Ovary (tissue), 9 donors: ENCODE data around the gene VCL. TPM values are rescaled to one million over a fixed set of nuclear protein-coding genes. Genes with fewer than 3 reads are reported as not detected.

Source experiments
- DNase-seq, 5 donors: peaks; one replicate each; pipeline ENCODE4 v3.0.0-alpha.2; 2019 to 2020
- H3K27ac ChIP-seq, 2 donors: fragments of 200-600 bp; one replicate each; pipeline versions ENCODE4 v1.5.1 to v1.8.0; 2019 to 2022
- H3K27me3 ChIP-seq: fragments of 200-600 bp; one replicate; pipeline ENCODE4 v1.8.0; 2022
- H3K36me3 ChIP-seq: fragments of 200-600 bp; sonication (generic); one replicate; pipeline ENCODE4 v1.5.1; 2019
- H3K4me1 ChIP-seq: one replicate; pipeline ENCODE4 v1.8.1; 2013; ENCODE audit warnings: mild to moderate bottlenecking, moderate library complexity; ENCODE audit not compliant: insufficient read depth
- H3K4me3 ChIP-seq: fragments of 200-600 bp; sonication (generic); one replicate; pipeline ENCODE4 v1.5.1; 2017
- H3K9me3 ChIP-seq, 2 donors: fragments of 200-600 bp in 1 of 2; sonication (generic) in 1 of 2; one replicate each; pipeline versions ENCODE4 v1.5.1 to v1.8.1; 2013 to 2019; ENCODE audit warnings: mild to moderate bottlenecking in 1 of 2, moderate library complexity in 1 of 2
- CTCF ChIP-seq, 3 donors: fragments of 450-650 bp in 2 of 3; fragments of 200-600 bp in 1 of 3; IDR thresholded peaks; one replicate each; pipeline versions ENCODE4 v1.5.1 to v1.8.0; 2016 to 2022; ENCODE audit warnings: antibody characterized with exemption in 3 of 3, mild to moderate bottlenecking in 1 of 3
- EP300 ChIP-seq: sonication (generic); formaldehyde crosslinking; IDR thresholded peaks from one replicate; pipeline ENCODE4 v1.6.1; 2017; ENCODE audit warnings: antibody characterized with exemption
- POLR2A ChIP-seq: fragments of 450-650 bp; IDR thresholded peaks from one replicate; pipeline ENCODE4 v1.6.1; 2017; ENCODE audit warnings: antibody characterized with exemption, mild to moderate bottlenecking, moderate library complexity
- WGBS, 3 donors: extraction: QIAGEN DNeasy Blood & Tissue Kit in 1 of 3; methylation state at CpG; one replicate each; pipeline versions ENCODE4 v1.1.5 to v1.1.7; 2013 to 2017; 5-methylcytosine and 5-hydroxymethylcytosine counted together
- intact Hi-C, 4 donors: fragments of 100-400 bp; cut with DNase I; formaldehyde crosslinking; loops; one replicate each; pipeline versions ENCODE4 v1.11.0 to v1.15.1; 2022 to 2023
- polyA plus RNA-seq, 2 donors: library from polyadenylated mRNA; stranded (reverse); fragments of 200-250 nt in 1 of 2; fragments of 350-450 nt in 1 of 2; fragmentation: Illumina TruSeq in 1 of 2; extraction: RNeasy Lipid Tissue Mini Kit (QIAGEN cat#74804) in 1 of 2; gene quantifications; one replicate each; pipeline ENCODE4 v1.2.3, GENCODE V29; 2013 to 2014
- total RNA-seq, 7 donors: library from RNA; depleted of rRNA in 2 of 7; stranded (reverse); fragments of >200 nt in 2 of 7; fragmentation: NEBNext Ultra II Directional in 3 of 7; extraction: Animal tissue kit (Norgen Biotek cat#: 25700) in 3 of 7; gene quantifications; one replicate each; pipeline versions ENCODE4 v1.1.0 to v1.2.4, GENCODE V29; 2016 to 2023
- donor health status: DM: no; HTN: no; CAD: no; lungs with moderate emphysema.
- donor health status: DM: no; HTN: no; CAD: no.
- donor health status: Bipolar disorder and iron deficiency.
- donor health status: DM: yes; HTN: yes; CAD: no.
- donor health status: DM: no; HTN: no; CAD: no.
- donor health status: DM: yes; HTN: yes; CAD: no.

VCL gene
- total and polyA plus RNA-seq, 9 donors, result 43.3 to 189 (median 114) TPM

GRCh38 chr10:73969224-73969841 lies 28.6 kb upstream of the VCL start:
- TF ChIP-seq CTCF (IDR thresholded peaks at IDR 0.05) (no peak), POLR2A (no peak), EP300 (no peak)
- WGBS, 3 donors, result 89 to 94% (median 94%) methylated on average over 5 of the region's 5 CpGs
- Histone ChIP-seq H3K27me3 (no peaks in the 10 kb centered on the region), H3K4me3 (no peak overlapping the region), H3K36me3 (no peaks in the 10 kb centered on the region), H3K4me1 (peaks cover 17% of the 10 kb centered on the region), H3K9me3 (no peaks in the 10 kb centered on the region), H3K27ac (no peak overlapping the region)
- no peak for DNase-seq
- intact Hi-C loops, result no loop called here

GRCh38 chr10:73970845-73971244 lies 27.1 kb upstream of the VCL start:
- TF ChIP-seq POLR2A (no peak), CTCF (IDR thresholded peaks at IDR 0.05) (no peak)
- intact Hi-C loops, result no loop called here
- Histone ChIP-seq H3K4me1 (peaks cover 15% of the 10 kb centered on the region), H3K36me3 (no peaks in the 10 kb centered on the region), H3K9me3 (no peaks in the 10 kb centered on the region), H3K27me3 (no peaks in the 10 kb centered on the region), H3K4me3 (no peak overlapping the region), H3K27ac (no peak overlapping the region)
- DNase-seq, result no peak
- 82 to 88% (median 87%) methylated on average over 2 of the region's 2 CpGs for WGBS, 3 donors

- DNase-seq, result no peak
- Histone ChIP-seq H3K4me1 (peaks cover 9% of the 10 kb centered on the region), H3K36me3 (no peaks in the 10 kb centered on the region), H3K4me3 (no peak overlapping the region), H3K27ac (no peak overlapping the region), H3K27me3 (no peaks in the 10 kb centered on the region), H3K9me3 (no peaks in the 10 kb centered on the region)
- intact Hi-C loops, result no loop called here
- TF ChIP-seq CTCF (IDR thresholded peaks at IDR 0.05), result no peak
- TF ChIP-seq POLR2A, result no peak
- no peak for TF ChIP-seq EP300
- WGBS, 3 donors, result 84 to 95% (median 89%) methylated on average over 2 of the region's 2 CpGs
Observed at GRCh38 chr10:73971636-73972354, 26.1 kb upstream of the VCL start.

GRCh38 chr10:73973427-73973826 lies 24.5 kb upstream of the VCL start:
- H3K4me1 ChIP-seq, result peaks cover under 1% of the 10 kb centered on the region
- TF ChIP-seq POLR2A, result no peak
- TF ChIP-seq EP300, result no peak
- no peak for TF ChIP-seq CTCF (IDR thresholded peaks at IDR 0.05)
- H3K9me3 ChIP-seq, result no peaks in the 10 kb centered on the region
- intact Hi-C loops, result no loop called here
- H3K27ac ChIP-seq, result no peak overlapping the region
- H3K27me3 ChIP-seq, result no peaks in the 10 kb centered on the region
- WGBS, 3 donors, result 90 to 95% (median 91%) methylated on average over 2 of the region's 2 CpGs
- DNase-seq, result no peak
- no peak overlapping the region for H3K4me3 ChIP-seq
- no peaks in the 10 kb centered on the region for H3K36me3 ChIP-seq
